HCT116 (cell line): ENCODE measurements around the gene YBX2. TPM values are rescaled to one million over a fixed set of nuclear protein-coding genes. Genes with fewer than 3 reads are reported as not detected.

Source experiments
- ATAC-seq: fragments of 200-7000 bp; cut with Tn5 transposase; 2 replicates; pipeline ENCODE4 v1.9.1; 2020; ENCODE audit warnings: mild to moderate bottlenecking, moderate library complexity
- BruUV-seq: library from RNA; stranded (reverse); fragments of 400-500 nt; replicated peaks from 2 replicates; lab custom pipeline; 2021; lab: Mats Ljungman, UMichigan
- CTCF ChIA-PET: fragments of 300-600 bp; sonication (Branson Sonifier 250); formaldehyde crosslinking; loops from one replicate; lab custom pipeline; 2021; ENCODE audit warnings: antibody characterized with exemption; lab: Charles Lee
- POLR2A ChIA-PET: fragments of 300-600, 350-600 bp; sonication (Branson Sonifier 250); formaldehyde crosslinking; loops from one replicate; lab custom pipeline; 2021; ENCODE audit warnings: antibody characterized with exemption; lab: Charles Lee
- RAD21 ChIA-PET, 2 experiments: fragments of 300-600 bp; sonication (Branson Sonifier 250); formaldehyde crosslinking; loops; one replicate each; lab custom pipeline; 2023; ENCODE audit warnings: low total read pairs in 2 of 2; ENCODE audit not compliant: uncharacterized antibody in 2 of 2, unreplicated experiment in 2 of 2, low non-redundant PET in 1 of 2; lab: Charles Lee
- DNase-seq: peaks from one replicate; pipeline ENCODE4 v3.0.0-alpha.2; 2010; ENCODE audit warnings: low read depth, low spot score
- H2AFZ ChIP-seq: fragments of 200-600 bp; shearing (Covaris generic), sonication (generic); 2 replicates; pipeline ENCODE4 v1.6.1; 2017; ENCODE audit warnings: low read depth, mixed run types, mixed read lengths, antibody characterized with exemption, low read length; ENCODE audit not compliant: poor library complexity, severe bottlenecking
- H3K27ac ChIP-seq: 2 replicates; pipeline ENCODE4 v1.5.1; 2012; ENCODE audit warnings: low read depth, low read length
- H3K27me3 ChIP-seq: fragments of 200-600 bp; sonication (generic); 2 replicates; pipeline ENCODE4 v1.6.1; 2016; ENCODE audit warnings: mixed run types, low read length, mixed read lengths; ENCODE audit not compliant: insufficient read depth
- H3K36me3 ChIP-seq, 2 experiments: fragments of 200-500 bp in 1 of 2; fragments of 200-600 bp in 1 of 2; sonication (Bioruptor generic) in 1 of 2; sonication (generic) in 1 of 2; 2 replicates each; pipeline versions ENCODE4 v1.5.1 to v1.6.1; 2014 to 2016; ENCODE audit warnings: low read length in 2 of 2, inconsistent platforms in 1 of 2, mixed read lengths in 1 of 2, mixed run types in 1 of 2; ENCODE audit not compliant: insufficient read depth in 2 of 2, control insufficient read depth in 1 of 2
- H3K4me1 ChIP-seq, 2 experiments: fragments of 200-600 bp in 1 of 2; sonication (generic) in 1 of 2; 2 replicates each; pipeline versions ENCODE4 v1.5.1 to v1.6.1; 2012 to 2017; ENCODE audit warnings: low read length in 2 of 2, inconsistent platforms in 1 of 2, mild to moderate bottlenecking in 1 of 2, mixed read lengths in 1 of 2, mixed run types in 1 of 2, moderate library complexity in 1 of 2; ENCODE audit not compliant: insufficient read depth in 2 of 2, control insufficient read depth in 1 of 2
- H3K4me2 ChIP-seq: fragments of 200-600 bp; sonication (generic); 2 replicates; pipeline ENCODE4 v1.6.1; 2017; ENCODE audit warnings: mixed run types, low read length, mixed read lengths
- H3K4me3 ChIP-seq, 2 experiments: fragments of 200-600 bp in 1 of 2; sonication (generic) in 1 of 2; replicated peaks in 1 of 2; 2 replicates each; pipeline ENCODE4 v1.5.1; 2011 to 2016; ENCODE audit warnings: low read length in 2 of 2, control low read depth in 1 of 2, low read depth in 1 of 2, mild to moderate bottlenecking in 1 of 2, mixed read lengths in 1 of 2, mixed run types in 1 of 2
- H3K79me2 ChIP-seq: fragments of 200-600 bp; sonication (generic); 2 replicates; pipeline ENCODE4 v1.6.1; 2017; ENCODE audit warnings: mild to moderate bottlenecking, mixed run types, low read length, moderate library complexity, mixed read lengths; ENCODE audit not compliant: insufficient read depth
- H3K9ac ChIP-seq: fragments of 200-600 bp; sonication (generic); 2 replicates; pipeline ENCODE4 v1.6.1; 2016; ENCODE audit warnings: low read length, mixed read lengths
- H3K9me2 ChIP-seq: fragments of 200-600 bp; sonication (generic), shearing (Covaris generic); 2 replicates; pipeline ENCODE4 v1.6.1; 2017; ENCODE audit warnings: mixed run types, mild to moderate bottlenecking, moderate library complexity; ENCODE audit not compliant: insufficient read depth
- H3K9me3 ChIP-seq, 2 experiments: fragments of 200-500 bp in 1 of 2; fragments of 200-600 bp in 1 of 2; sonication (Bioruptor generic) in 1 of 2; sonication (generic) in 1 of 2; 2 replicates each; pipeline ENCODE4 v1.6.1; 2014 to 2017; ENCODE audit warnings: low read length in 2 of 2, mixed read lengths in 2 of 2, inconsistent platforms in 1 of 2, low read depth in 1 of 2, mild to moderate bottlenecking in 1 of 2, mixed run types in 1 of 2, moderate library complexity in 1 of 2; ENCODE audit not compliant: control insufficient read depth in 1 of 2, insufficient read depth in 1 of 2
- H4K20me1 ChIP-seq: fragments of 200-600 bp; sonication (generic), shearing (Covaris generic); 2 replicates; pipeline ENCODE4 v1.6.1; 2017; ENCODE audit warnings: mixed run types, mild to moderate bottlenecking, moderate library complexity; ENCODE audit not compliant: insufficient read depth
- EGR1 ChIP-seq: IDR thresholded peaks from 2 replicates; pipeline ENCODE4 v1.6.1; 2012; ENCODE audit warnings: low read depth
- ELF1 ChIP-seq: IDR thresholded peaks from 2 replicates; pipeline ENCODE4 v1.6.1; 2012; ENCODE audit warnings: low read depth, borderline replicate concordance
- EZH2 ChIP-seq: fragments of 200-600 bp; sonication (generic); IDR thresholded peaks from 2 replicates; pipeline ENCODE4 v1.6.1; 2017; ENCODE audit warnings: antibody characterized with exemption, mixed run types
- EZH2phosphoT487 ChIP-seq: fragments of 200-600 bp; IDR thresholded peaks from 2 replicates; pipeline ENCODE4 v1.6.1; 2018; ENCODE audit warnings: antibody characterized with exemption, borderline replicate concordance
- FOSL1 ChIP-seq: IDR thresholded peaks from 2 replicates; pipeline ENCODE4 v1.6.1; 2012; ENCODE audit warnings: low read depth
- JUND ChIP-seq: IDR thresholded peaks from 2 replicates; pipeline ENCODE4 v1.6.1; 2012
- POLR2A ChIP-seq: IDR thresholded peaks from 2 replicates; pipeline ENCODE4 v1.7.0; 2011; ENCODE audit warnings: borderline replicate concordance; ENCODE audit not compliant: insufficient read depth, insufficient read length; ENCODE audit errors: extremely low read depth
- POLR2AphosphoS5 ChIP-seq: IDR thresholded peaks from 2 replicates; pipeline ENCODE4 v1.6.1; 2011; ENCODE audit warnings: mild to moderate bottlenecking, low read depth, low read length, moderate library complexity
- RAD21 ChIP-seq: IDR thresholded peaks from 2 replicates; pipeline ENCODE4 v1.6.1; 2012; ENCODE audit warnings: low read depth, mild to moderate bottlenecking
- SIN3A ChIP-seq: IDR thresholded peaks from 2 replicates; pipeline ENCODE4 v1.6.1; 2012; ENCODE audit warnings: low read depth
- YY1 ChIP-seq: IDR thresholded peaks from 2 replicates; pipeline ENCODE4 v1.6.1; 2011; ENCODE audit warnings: low read length, low read depth, moderate library complexity, mild to moderate bottlenecking; ENCODE audit not compliant: insufficient replicate concordance; ENCODE audit errors: extremely low read depth
- ZFX ChIP-seq: fragments of 450-650 bp; IDR thresholded peaks from 2 replicates; pipeline ENCODE4 v1.6.1; 2017
- ZNF274 ChIP-seq: fragments of 200-500 bp; sonication (Bioruptor generic); IDR thresholded peaks from 2 replicates; pipeline ENCODE4 v1.6.1; 2014; ENCODE audit warnings: mild to moderate bottlenecking, low read depth, low read length, inconsistent platforms
- intact Hi-C: fragments of 100-400 bp; cut with micrococcal nuclease; formaldehyde crosslinking; loops from 2 replicates; pipeline ENCODE4 v1.10.0; 2022
- total RNA-seq: library from RNA; stranded (reverse); gene quantifications from one replicate; pipeline ENCODE4 v1.2.1, GENCODE V29; 2021; ENCODE audit not compliant: unreplicated experiment
- TF ChIP-seq, protein P1 (sequence below): IDR thresholded peaks from 2 replicates; pipeline ENCODE4 v1.6.1; 2011; ENCODE audit warnings: mild to moderate bottlenecking, low read length, moderate library complexity; ENCODE audit not compliant: insufficient replicate concordance; ENCODE audit errors: extremely low read depth
- TF ChIP-seq, protein P2 (sequence below): IDR thresholded peaks from 2 replicates; pipeline ENCODE4 v1.6.1; 2012
- TF ChIP-seq, protein P3 (sequence below): IDR thresholded peaks from 2 replicates; pipeline ENCODE4 v1.6.1; 2012

Gene YBX2
- total RNA-seq, 1 experiment from 2014 or later: 2.3 TPM

DNA sequence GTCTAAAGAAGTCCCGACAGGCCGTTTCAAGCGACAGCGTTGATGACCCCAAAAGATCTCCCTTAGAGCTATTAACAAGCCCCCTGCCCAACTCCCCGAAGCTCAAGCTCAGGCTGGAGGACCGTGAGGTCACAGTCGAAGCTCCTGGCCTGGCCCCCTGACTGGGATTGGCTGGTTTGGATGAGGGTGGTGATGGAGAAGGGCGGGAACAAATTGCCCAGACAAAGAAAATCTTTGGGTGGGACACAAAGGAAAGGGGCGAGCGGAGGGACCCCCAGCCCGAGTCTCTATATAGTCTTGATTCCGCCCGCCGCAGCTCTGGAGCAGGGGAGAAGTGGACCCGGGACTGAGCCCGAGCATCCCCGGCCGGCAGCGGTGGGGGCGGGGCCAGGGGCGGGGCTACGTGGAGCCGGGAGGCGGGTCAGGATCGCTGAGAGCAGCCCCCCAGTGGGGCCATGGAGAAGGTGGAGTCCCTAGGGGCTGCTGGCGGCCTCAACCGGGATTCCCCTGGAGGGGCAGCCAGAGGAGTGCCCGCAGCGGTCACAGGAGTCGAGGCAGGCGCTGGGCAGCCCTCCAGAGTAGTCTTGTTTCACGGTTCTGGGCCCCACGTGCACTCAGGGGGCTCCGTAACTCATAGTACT, 35.7 kb upstream of the YBX2 start:
- ChIA-PET RAD21 (interaction anchor here in 1 of 2 experiments (0.8 kb wide), 2 partner anchors 14 to 74 kb away, joined by 3 to 5 read pairs; partner anchors contain the start of gene TMEM256), POLR2A (interaction anchor here (0.8 to 2.0 kb wide), 13 partner anchors 15 to 843 kb away, joined by 3 to 11 read pairs (median 5); partner anchors contain the start of genes ACADVL, DLG4, GABARAP and MPDU1)
- Histone ChIP-seq H3K27me3 (no peaks in the 10 kb centered on the region), H3K9me3 (no peaks in the 10 kb centered on the region), H3K4me1 (peaks cover 3 to 29% of the 10 kb centered on the region in 2 experiments; a peak in 3 of 4 replicates), H3K79me2 (peaks cover 20% of the 10 kb centered on the region; the same call in 1 of the 2 replicates), H3K9ac (peak overlapping the region; percentile 93), H3K4me3 (peak overlapping the region; percentile 98 to 99)
- intact Hi-C loops: no loop called here
- ATAC-seq: peak; percentile 80
- TSS peak; percentile 69 for BruUV-seq
- TF ChIP-seq FOSL1: no peak
- TF ChIP-seq YY1: no peak
- no peak for TF ChIP-seq EGR1
- no peak for TF ChIP-seq POLR2AphosphoS5
- TF ChIP-seq, all 23 proteins: peak for 0
- CTCF ChIA-PET: interaction anchor here (0.7 to 2.2 kb wide), 12 partner anchors 9 to 284 kb away, joined by 3 to 12 read pairs (median 6); partner anchors contain the start of genes ACADVL, DLG4, GPS2 and SENP3
- Histone ChIP-seq H4K20me1 (no peaks in the 10 kb centered on the region), H2AFZ (no peak overlapping the region), H3K27ac (peak overlapping the region; percentile 81), H3K36me3 (peaks cover 0 to 6% of the 10 kb centered on the region in 2 experiments; a peak in 2 of 4 replicates), H3K4me2 (peak overlapping the region; percentile 77), H3K9me2 (no peaks in the 10 kb centered on the region)
- peak; percentile 64 for DNase-seq

DNA sequence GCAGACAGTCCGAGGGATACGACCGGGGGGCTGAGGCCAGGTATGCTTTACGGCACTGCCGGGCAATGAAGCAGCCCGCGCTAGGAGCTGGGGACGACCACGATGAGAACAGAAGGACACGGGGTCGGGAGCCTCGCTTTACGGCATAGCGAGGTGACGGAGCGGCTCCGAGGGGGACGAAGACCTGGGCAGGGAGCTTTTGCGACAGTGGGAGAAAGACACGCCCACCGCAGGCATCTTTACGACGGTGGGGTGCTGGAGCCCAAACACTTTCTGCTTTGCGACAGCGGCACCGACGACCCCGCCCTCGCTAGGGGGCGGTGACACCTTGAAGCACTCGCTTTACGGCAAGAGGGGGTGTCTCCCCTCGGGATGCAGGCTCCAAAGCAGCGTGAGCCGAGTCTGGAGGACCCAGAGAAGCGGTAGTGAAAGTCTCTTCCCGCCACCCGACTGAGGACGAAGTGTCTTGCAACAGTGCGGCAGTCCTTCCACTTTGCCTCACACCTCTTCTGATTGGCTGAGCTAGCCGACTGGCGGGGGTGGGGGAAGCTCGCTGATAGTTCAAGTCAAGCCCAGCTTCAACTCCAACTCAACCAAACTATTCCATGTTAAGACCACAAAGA, 35.0 kb upstream of the YBX2 start:
- BruUV-seq: no TSS peak
- no peaks in the 10 kb centered on the region for H3K9me2 ChIP-seq
- POLR2A ChIA-PET: interaction anchor here (0.8 to 2.0 kb wide), 14 partner anchors 14 to 844 kb away, joined by 3 to 11 read pairs (median 5); partner anchors contain the start of genes ACADVL, DLG4, GABARAP and MPDU1
- CTCF ChIA-PET: interaction anchor here (0.6 to 2.2 kb wide), 17 partner anchors 9 to 712 kb away, joined by 3 to 12 read pairs (median 5); partner anchors contain the start of genes ACADVL, DLG4, GPS2 and SENP3
- no peaks in the 10 kb centered on the region for H3K27me3 ChIP-seq
- H3K4me2 ChIP-seq: peak overlapping the region; percentile 77
- RAD21 ChIA-PET: interaction anchor here (0.6 to 0.8 kb wide), 4 partner anchors 15 to 196 kb away, joined by 3 to 5 read pairs (median 3); partner anchors contain the start of gene TMEM256 (in 1 of the 2)
- H3K27ac ChIP-seq: peak overlapping the region; percentile 81
- H3K4me1 ChIP-seq: peaks cover 3 to 29% of the 10 kb centered on the region in 2 experiments; a peak in 3 of 4 replicates
- H3K9ac ChIP-seq: peak overlapping the region; percentile 93
- H2AFZ ChIP-seq: no peak overlapping the region
- peak overlapping the region; percentile 98 to 99 for H3K4me3 ChIP-seq
- ATAC-seq (peak; percentile 78), DNase-seq (peak; percentile 99)
- H3K79me2 ChIP-seq: peaks cover 20% of the 10 kb centered on the region; the same call in 1 of the 2 replicates
- intact Hi-C loops: no loop called here
- no peaks in the 10 kb centered on the region for H3K9me3 ChIP-seq
- H3K36me3 ChIP-seq: peaks cover 0 to 9% of the 10 kb centered on the region in 2 experiments; a peak in 3 of 4 replicates
- H4K20me1 ChIP-seq: no peaks in the 10 kb centered on the region
- TF ChIP-seq, protein P1, sequence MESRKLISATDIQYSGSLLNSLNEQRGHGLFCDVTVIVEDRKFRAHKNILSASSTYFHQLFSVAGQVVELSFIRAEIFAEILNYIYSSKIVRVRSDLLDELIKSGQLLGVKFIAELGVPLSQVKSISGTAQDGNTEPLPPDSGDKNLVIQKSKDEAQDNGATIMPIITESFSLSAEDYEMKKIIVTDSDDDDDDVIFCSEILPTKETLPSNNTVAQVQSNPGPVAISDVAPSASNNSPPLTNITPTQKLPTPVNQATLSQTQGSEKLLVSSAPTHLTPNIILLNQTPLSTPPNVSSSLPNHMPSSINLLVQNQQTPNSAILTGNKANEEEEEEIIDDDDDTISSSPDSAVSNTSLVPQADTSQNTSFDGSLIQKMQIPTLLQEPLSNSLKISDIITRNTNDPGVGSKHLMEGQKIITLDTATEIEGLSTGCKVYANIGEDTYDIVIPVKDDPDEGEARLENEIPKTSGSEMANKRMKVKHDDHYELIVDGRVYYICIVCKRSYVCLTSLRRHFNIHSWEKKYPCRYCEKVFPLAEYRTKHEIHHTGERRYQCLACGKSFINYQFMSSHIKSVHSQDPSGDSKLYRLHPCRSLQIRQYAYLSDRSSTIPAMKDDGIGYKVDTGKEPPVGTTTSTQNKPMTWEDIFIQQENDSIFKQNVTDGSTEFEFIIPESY: no peak
- no peak for TF ChIP-seq EZH2phosphoT487
- no peak for TF ChIP-seq JUND
- peak; percentile 29 for TF ChIP-seq POLR2A
- TF ChIP-seq ELF1: no peak
- TF ChIP-seq ZNF274: no peak
- TF ChIP-seq EZH2: no peak
- TF ChIP-seq RAD21: no peak
- TF ChIP-seq POLR2AphosphoS5: peak; percentile 76
- TF ChIP-seq, protein P2, sequence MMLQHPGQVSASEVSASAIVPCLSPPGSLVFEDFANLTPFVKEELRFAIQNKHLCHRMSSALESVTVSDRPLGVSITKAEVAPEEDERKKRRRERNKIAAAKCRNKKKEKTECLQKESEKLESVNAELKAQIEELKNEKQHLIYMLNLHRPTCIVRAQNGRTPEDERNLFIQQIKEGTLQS: no peak
- no peak; the same call in 1 of the 2 replicates for TF ChIP-seq SIN3A
- no peak for TF ChIP-seq ZFX
- TF ChIP-seq, protein P3, sequence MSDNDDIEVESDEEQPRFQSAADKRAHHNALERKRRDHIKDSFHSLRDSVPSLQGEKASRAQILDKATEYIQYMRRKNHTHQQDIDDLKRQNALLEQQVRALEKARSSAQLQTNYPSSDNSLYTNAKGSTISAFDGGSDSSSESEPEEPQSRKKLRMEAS: peak; percentile 73; the same call in 1 of the 2 replicates
